A549 (cell line): ENCODE measurements around the gene SEC24B. TPM values are rescaled to one million over a fixed set of nuclear protein-coding genes. Genes with fewer than 3 reads are reported as not detected.

Source experiments
- ATAC-seq, 2 experiments: fragments of 200-7000 bp in 1 of 2; fragments of >200 bp in 1 of 2; cut with Nextera tagmentation in 1 of 2; cut with Tn5 transposase in 1 of 2; 3 replicates each; pipeline versions ENCODE4 v1.8.0 to v1.9.1; 2018 to 2020; ENCODE audit warnings: mild to moderate bottlenecking in 1 of 2, moderate library complexity in 1 of 2
- CTCF ChIA-PET: fragments of 300-600 bp; sonication (Branson Sonifier 250); formaldehyde crosslinking; extraction: SDS; loops from one replicate; lab custom pipeline; 2021; ENCODE audit warnings: antibody characterized with exemption, inconsistent platforms; lab: Yijun Ruan, JAX
- POLR2A ChIA-PET: fragments of 350-600 bp; formaldehyde crosslinking; extraction: SDS; loops from one replicate; lab custom pipeline; 2021; ENCODE audit warnings: antibody characterized with exemption, inconsistent platforms; lab: Yijun Ruan, JAX
- DNase-seq, 2 experiments: peaks; one replicate each; pipeline versions ENCODE4 v3.0.0 to v3.0.0-alpha.2; 2011 to 2016; ENCODE audit warnings: low read depth in 1 of 2, low spot score in 1 of 2
- FAIRE-seq: peaks from 2 replicates; lab custom pipeline; 2011; peaks lifted over from hg19 to GRCh38; lab: Jason Lieb, UNC
- H3K27ac ChIP-seq, 2 experiments: fragments of >200 bp; sonication (Bioruptor Twin); formaldehyde crosslinking; 3 replicates each; pipeline ENCODE4 v1.5.1; 2016 to 2017
- H3K4me1 ChIP-seq: fragments of >200 bp; sonication (Bioruptor Twin); formaldehyde crosslinking; 3 replicates; pipeline ENCODE4 v1.6.1; 2016
- H3K4me2 ChIP-seq: fragments of >200 bp; sonication (Bioruptor Twin); formaldehyde crosslinking; 3 replicates; pipeline ENCODE4 v1.6.1; 2016
- H3K4me3 ChIP-seq: fragments of >200 bp; sonication (Bioruptor Twin); formaldehyde crosslinking; 3 replicates; pipeline ENCODE4 v1.5.1; 2016
- H3K9me3 ChIP-seq: fragments of >200 bp; sonication (Bioruptor Twin); formaldehyde crosslinking; 3 replicates; pipeline ENCODE4 v1.6.1; 2016
- ATOH8 ChIP-seq: fragments of 250-450 bp; sonication (Bioruptor Pico); IDR thresholded peaks from 2 replicates; pipeline ENCODE4 v1.5.0; 2020; ENCODE audit warnings: low read depth, mild to moderate bottlenecking, moderate library complexity
- BHLHE40 ChIP-seq: IDR thresholded peaks from 2 replicates; pipeline ENCODE4 v1.6.1; 2012; ENCODE audit warnings: low read depth, low read length, inconsistent platforms
- CBX2 ChIP-seq: fragments of 200-600 bp; sonication (generic); IDR thresholded peaks from 2 replicates; pipeline ENCODE4 v1.6.1; 2016; ENCODE audit warnings: low read depth, mild to moderate bottlenecking, borderline replicate concordance
- CHD4 ChIP-seq: fragments of 200-600 bp; sonication (generic); IDR thresholded peaks from 2 replicates; pipeline ENCODE4 v1.6.1; 2016; ENCODE audit warnings: antibody characterized with exemption, mild to moderate bottlenecking, borderline replicate concordance
- E2F6 ChIP-seq: IDR thresholded peaks from 2 replicates; pipeline ENCODE4 v1.6.1; 2012; ENCODE audit warnings: low read depth, borderline replicate concordance
- EHMT2 ChIP-seq: fragments of 200-600 bp; sonication (generic); IDR thresholded peaks from 2 replicates; pipeline ENCODE4 v1.6.1; 2016; ENCODE audit warnings: antibody characterized with exemption, low read depth, mild to moderate bottlenecking, moderate library complexity
- EP300 ChIP-seq, 2 experiments: fragments of >200 bp; sonication (Bioruptor Twin); formaldehyde crosslinking; IDR thresholded peaks; 2 replicates in 1 of 2; 3 replicates in 1 of 2; pipeline ENCODE4 v1.6.1; 2016 to 2017
- ESRRA ChIP-seq: fragments of 150-350 bp; IDR thresholded peaks from 2 replicates; pipeline ENCODE4 v1.6.1; 2014; ENCODE audit warnings: mild to moderate bottlenecking, low read length, borderline replicate concordance
- FOSB ChIP-seq: fragments of 250-450 bp; sonication (Bioruptor Pico); IDR thresholded peaks from 2 replicates; pipeline ENCODE4 v1.5.0; 2020; ENCODE audit warnings: mild to moderate bottlenecking, moderate library complexity
- FOSL2 ChIP-seq, 2 experiments: fragments of 450-650 bp in 1 of 2; fragments of >200 bp in 1 of 2; sonication (Bioruptor Twin) in 1 of 2; formaldehyde crosslinking; IDR thresholded peaks; 2 replicates each; pipeline versions ENCODE4 v1.5.0 to v1.6.1; 2016 to 2020; ENCODE audit warnings: mild to moderate bottlenecking in 1 of 2, moderate library complexity in 1 of 2
- GATA3 ChIP-seq: IDR thresholded peaks from 2 replicates; pipeline ENCODE4 v1.6.1; 2012; ENCODE audit warnings: borderline replicate concordance
- HDAC2 ChIP-seq: fragments of 200-600 bp; sonication (generic); IDR thresholded peaks from 2 replicates; pipeline ENCODE4 v1.6.1; 2016
- HEYL ChIP-seq: fragments of 250-450 bp; sonication (Bioruptor Pico); IDR thresholded peaks from 2 replicates; pipeline ENCODE4 v1.8.0; 2021; ENCODE audit warnings: mild to moderate bottlenecking, moderate library complexity
- HMGXB4 ChIP-seq: fragments of 250-450 bp; sonication (Bioruptor Pico); IDR thresholded peaks from 2 replicates; pipeline ENCODE4 v1.5.0; 2021; ENCODE audit warnings: mild to moderate bottlenecking, moderate library complexity, borderline replicate concordance
- HOXB13 ChIP-seq: fragments of 250-450 bp; sonication (Bioruptor Pico); IDR thresholded peaks from 2 replicates; pipeline ENCODE4 v1.5.0; 2020; ENCODE audit warnings: low read depth, mild to moderate bottlenecking, moderate library complexity
- JUN ChIP-seq, 2 experiments: fragments of >200 bp; sonication (Bioruptor Twin); formaldehyde crosslinking; IDR thresholded peaks; 2 replicates in 1 of 2; 3 replicates in 1 of 2; pipeline ENCODE4 v1.6.1; 2016 to 2017
- JUNB ChIP-seq: fragments of >200 bp; sonication (Bioruptor Twin); formaldehyde crosslinking; IDR thresholded peaks from 2 replicates; pipeline ENCODE4 v1.6.1; 2016
- KDM1A ChIP-seq: fragments of 200-600 bp; sonication (generic); IDR thresholded peaks from 2 replicates; pipeline ENCODE4 v1.6.1; 2016; ENCODE audit warnings: low read depth, mild to moderate bottlenecking
- KDM5A ChIP-seq: fragments of 200-600 bp; sonication (generic); IDR thresholded peaks from 2 replicates; pipeline ENCODE4 v1.6.1; 2016; ENCODE audit warnings: antibody characterized with exemption, mild to moderate bottlenecking
- MAZ ChIP-seq: fragments of 150-350 bp; IDR thresholded peaks from 2 replicates; pipeline ENCODE4 v1.6.1; 2014; ENCODE audit warnings: antibody characterized with exemption, low read depth, low read length, borderline replicate concordance
- MYC ChIP-seq: IDR thresholded peaks from 2 replicates; pipeline ENCODE4 v1.6.1; 2012; ENCODE audit warnings: mild to moderate bottlenecking, inconsistent platforms, low read length, improper control_type of control experiment, borderline replicate concordance
- NPAS2 ChIP-seq: fragments of 250-450 bp; sonication (Bioruptor Pico); IDR thresholded peaks from 2 replicates; pipeline ENCODE4 v1.8.0; 2022; ENCODE audit warnings: mild to moderate bottlenecking, moderate library complexity, borderline replicate concordance
- NR3C1 ChIP-seq: fragments of >200 bp; sonication (Bioruptor Twin); formaldehyde crosslinking; IDR thresholded peaks from 3 replicates; pipeline ENCODE4 v1.6.1; 2017
- PHF8 ChIP-seq: fragments of 200-600 bp; sonication (generic); IDR thresholded peaks from 2 replicates; pipeline ENCODE4 v1.6.1; 2016; ENCODE audit warnings: low read depth, mild to moderate bottlenecking, antibody characterized with exemption, moderate library complexity, borderline replicate concordance
- RAD21 ChIP-seq, 2 experiments: fragments of >200 bp in 1 of 2; sonication (Bioruptor Twin) in 1 of 2; formaldehyde crosslinking in 1 of 2; IDR thresholded peaks in 1 of 2; conservative IDR thresholded peaks in 1 of 2; 2 replicates in 1 of 2; 3 replicates in 1 of 2; pipeline ENCODE4 v1.6.1; 2012 to 2018; ENCODE audit warnings: inconsistent platforms in 1 of 2
- RCOR1 ChIP-seq: fragments of 150-350 bp; IDR thresholded peaks from 2 replicates; pipeline ENCODE4 v1.6.1; 2014; ENCODE audit warnings: antibody characterized with exemption, low read length, low read depth
- RFX5 ChIP-seq: fragments of 450-650 bp; IDR thresholded peaks from 2 replicates; pipeline ENCODE4 v1.7.1; 2014; ENCODE audit warnings: antibody characterized with exemption, mild to moderate bottlenecking, moderate library complexity
- RNF2 ChIP-seq: fragments of 200-600 bp; sonication (generic); IDR thresholded peaks from 2 replicates; pipeline ENCODE4 v1.6.1; 2016; ENCODE audit warnings: low read depth, mild to moderate bottlenecking, antibody characterized with exemption, moderate library complexity, borderline replicate concordance
- TP53 ChIP-seq: fragments of 250-450 bp; sonication (Bioruptor Pico); IDR thresholded peaks from 2 replicates; pipeline ENCODE4 v1.5.0; 2021; ENCODE audit warnings: mild to moderate bottlenecking, moderate library complexity
- ZC3H11A ChIP-seq: fragments of 450-650 bp; IDR thresholded peaks from 2 replicates; pipeline ENCODE4 v1.6.1; 2014; ENCODE audit warnings: antibody characterized with exemption, mild to moderate bottlenecking
- ZSCAN20 ChIP-seq: fragments of 250-450 bp; sonication (Bioruptor Pico); IDR thresholded peaks from 2 replicates; pipeline ENCODE4 v1.8.0; 2022; ENCODE audit warnings: mild to moderate bottlenecking, moderate library complexity
- WGBS: methylation state at CpG from one replicate; pipeline ENCODE4 v1.1.6; 2017; ENCODE audit errors: missing lambda C conversion rate; 5-methylcytosine and 5-hydroxymethylcytosine counted together
- polyA plus RNA-seq, 4 experiments: library from polyadenylated mRNA; depleted of rRNA in 3 of 4; stranded (reverse); fragments of >200 nt; fragmentation: RNase III in 1 of 4; extraction: RNeasy Plus Mini Kit Qiagen cat#74134 plus additional on column Dnase treatment in 1 of 4; gene quantifications; 2 replicates in 3 of 4; 3 replicates in 1 of 4; pipeline ENCODE4 v1.2.3, GENCODE V29; 2011 to 2017

SEC24B gene
- polyA plus RNA-seq, 2 of the 4 experiments (the other 2 are of a cell fraction) = 13.8 to 40.0 TPM

- H3K9me3 ChIP-seq = no peaks in the 10 kb centered on the region
- ATAC-seq (no peak), FAIRE-seq (no peak), DNase-seq (no peak)
- no peak overlapping the region for H3K27ac ChIP-seq
- POLR2A ChIA-PET = no interaction called here
- no peak overlapping the region for H3K4me2 ChIP-seq
- WGBS = 92% methylated on average over 2 of the region's 2 CpGs
- H3K4me1 ChIP-seq = peaks cover 35% of the 10 kb centered on the region; the same call in 2 of the 3 replicates
- H3K4me3 ChIP-seq = no peak overlapping the region
- TF ChIP-seq MYC = no peak
- no peak for TF ChIP-seq NR3C1
- TF ChIP-seq RNF2 = no peak
- no peak for TF ChIP-seq E2F6
- no peak for TF ChIP-seq PHF8
- TF ChIP-seq HOXB13 (CRISPR knock-in tag) = no peak
- TF ChIP-seq RCOR1 = no peak
- TF ChIP-seq JUN (IDR thresholded peaks at IDR 0.05) = no peak
- no peak for TF ChIP-seq HDAC2
- no peak for TF ChIP-seq CHD4
- TF ChIP-seq ZC3H11A = no peak
- no peak for TF ChIP-seq TP53 (CRISPR knock-in tag)
- no peak for TF ChIP-seq GATA3
- no peak for TF ChIP-seq BHLHE40
- no peak for TF ChIP-seq NPAS2
- TF ChIP-seq ZSCAN20 = no peak
- TF ChIP-seq EP300 (IDR thresholded peaks at IDR 0.05) = no peak
- no peak for TF ChIP-seq ESRRA
- no peak for TF ChIP-seq KDM5A
- TF ChIP-seq FOSB (CRISPR knock-in tag) = no peak
- CTCF ChIA-PET = interaction anchor here (2.3 kb wide), 1 partner anchor 12 kb away, joined by 13 read pairs; the partner anchor contains the start of gene SEC24B
Observed at GRCh38 chr4:109444182-109444844, 10.7 kb downstream of the SEC24B start.

GRCh38 chr4:109447278-109447677 is 13.7 kb downstream of the SEC24B start:
- no peaks in the 10 kb centered on the region for H3K9me3 ChIP-seq
- no peak overlapping the region for H3K4me2 ChIP-seq
- CTCF ChIA-PET = interaction anchor here (2.2 kb wide), 1 partner anchor 14 kb away, joined by 6 read pairs; the partner anchor contains the start of gene SEC24B
- FAIRE-seq (no peak), ATAC-seq (no peak), DNase-seq (no peak)
- TF ChIP-seq JUNB = no peak
- TF ChIP-seq HMGXB4 = no peak
- TF ChIP-seq RAD21 (conservative IDR thresholded peaks at IDR 0.05 in 1 of 2, IDR thresholded peaks at IDR 0.05 in 1 of 2) = no peak
- no peak for TF ChIP-seq RFX5
- no peak for TF ChIP-seq KDM1A
- no peak for TF ChIP-seq HOXB13 (CRISPR knock-in tag)
- no peak for TF ChIP-seq ESRRA
- no peak for TF ChIP-seq CBX2
- no peak for TF ChIP-seq ATOH8
- no peak for TF ChIP-seq MAZ
- TF ChIP-seq HEYL (CRISPR knock-in tag) = no peak
- TF ChIP-seq EHMT2 = no peak
- TF ChIP-seq FOSL2 (IDR thresholded peaks at IDR 0.05) = no peak
- TF ChIP-seq FOSL2 (CRISPR knock-in tag; IDR thresholded peaks at IDR 0.05) = no peak
- TF ChIP-seq, all 56 proteins: peak for 0
- H3K4me1 ChIP-seq = peaks cover 18% of the 10 kb centered on the region; the same call in 2 of the 3 replicates
- H3K4me3 ChIP-seq = no peak overlapping the region
- no peak overlapping the region for H3K27ac ChIP-seq
- POLR2A ChIA-PET = no interaction called here
